ENCODE data around the gene KCNA2.

KCNA2 gene

GRCh38 chr1:110605901-110606656, at the start of gene KCNA2:
TSS of gene KCNA2 (minus strand) at chr1:110606358. CDS start at chr1:110604782, 1,576 bp downstream.
- DNase-seq: peak in 51 of 56 donors; percentile 30 to 88 (median 71)

DNA sequence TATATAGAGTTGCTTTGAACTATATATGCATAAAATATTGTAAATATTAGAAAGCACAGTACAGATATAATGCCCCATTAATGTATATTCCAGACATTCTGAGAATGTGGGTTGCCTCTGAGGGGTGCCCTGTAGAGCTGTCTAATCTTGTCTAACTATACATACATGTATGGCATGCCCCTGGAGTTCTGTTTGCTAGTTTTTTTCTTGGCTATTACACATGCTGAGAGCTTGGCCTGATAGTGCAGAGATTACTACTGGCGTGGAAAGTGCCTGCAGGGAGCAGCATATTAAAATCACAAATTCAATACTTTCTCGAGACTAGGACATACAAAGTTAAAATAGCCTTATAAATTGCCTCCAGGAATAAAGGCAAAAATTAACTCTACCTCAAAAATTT, 44.5 kb upstream of the KCNA2 start:
- DNase-seq: no peak

- DNase-seq: no peak
Measured at GRCh38 chr1:110648417-110648816, 42.3 kb upstream of the KCNA2 start.

- DNase-seq: no peak
Measured at GRCh38 chr1:110647254-110647891, 41.2 kb upstream of the KCNA2 start.

- no peak for DNase-seq
Measured at GRCh38 chr1:110645821-110646735, 39.9 kb upstream of the KCNA2 start.

GRCh38 chr1:110645211-110645610, 39.1 kb upstream of the KCNA2 start:
- no peak for DNase-seq

DNA sequence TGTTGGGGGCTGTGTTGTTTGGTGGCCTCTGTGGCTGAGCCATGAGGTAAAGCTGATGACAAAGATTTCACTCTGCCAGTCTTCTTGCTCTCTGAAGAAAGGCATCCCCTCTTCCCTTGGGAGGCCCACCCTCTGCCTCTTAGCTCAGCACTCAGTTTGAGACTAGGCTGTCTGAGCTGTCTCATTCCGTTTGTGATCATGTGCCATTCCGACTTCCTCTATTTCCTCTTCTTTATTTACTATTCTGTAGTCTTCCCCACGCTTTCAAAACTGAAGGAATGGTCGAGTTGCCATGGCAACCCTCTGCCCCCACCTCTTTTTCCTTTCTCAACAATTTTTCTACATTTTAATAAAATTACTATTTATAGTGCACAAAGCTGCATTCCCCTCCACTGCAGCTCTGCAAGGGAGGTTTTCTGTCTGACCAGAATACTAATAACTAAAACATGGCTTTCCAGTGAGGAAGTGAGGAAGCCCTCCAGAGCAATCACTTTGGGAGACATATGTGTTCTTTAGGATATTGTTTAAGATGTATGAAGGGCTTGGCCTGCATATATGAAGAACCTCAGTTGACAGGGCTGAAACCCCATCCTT, 37.8 kb upstream of the KCNA2 start:
- peak in 4 of 56 donors; percentile 9 to 24 (median 21) for DNase-seq

DNA sequence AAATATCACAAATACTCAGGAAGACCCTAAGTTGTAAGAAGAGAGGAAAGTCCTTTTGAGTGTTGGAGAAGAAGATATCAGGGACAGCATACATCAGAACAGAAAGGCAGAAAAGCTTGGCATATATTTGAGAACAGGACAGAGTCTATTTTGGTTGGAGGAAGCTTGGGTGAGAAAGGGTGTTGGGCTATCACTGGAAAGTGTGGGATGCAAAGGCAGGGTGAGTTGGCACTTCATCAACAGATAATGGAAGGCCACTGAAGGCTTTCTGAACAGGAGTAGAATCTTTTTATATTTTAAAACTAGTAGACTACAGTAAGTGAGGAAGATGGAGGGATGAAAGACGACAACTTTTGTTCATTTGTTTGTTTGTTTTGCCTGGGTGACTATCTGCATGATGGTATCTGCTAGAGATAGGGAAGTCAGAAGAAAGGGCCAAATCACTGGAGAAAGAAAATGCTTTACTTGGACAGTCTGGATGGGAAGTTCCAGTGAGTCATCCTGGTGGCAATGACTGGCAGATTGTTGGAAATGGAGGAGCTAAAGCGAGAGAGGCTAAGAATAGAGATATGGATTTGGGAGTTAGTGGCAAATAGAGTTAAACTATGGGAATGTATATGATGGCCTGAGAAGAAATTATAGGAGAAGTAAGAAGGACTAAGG, 33.7 kb upstream of the KCNA2 start:
- no peak for DNase-seq

GRCh38 chr1:110638556-110638955, 32.4 kb upstream of the KCNA2 start:
- DNase-seq: peak in 18 of 56 donors; percentile 16 to 75 (median 45)

DNA sequence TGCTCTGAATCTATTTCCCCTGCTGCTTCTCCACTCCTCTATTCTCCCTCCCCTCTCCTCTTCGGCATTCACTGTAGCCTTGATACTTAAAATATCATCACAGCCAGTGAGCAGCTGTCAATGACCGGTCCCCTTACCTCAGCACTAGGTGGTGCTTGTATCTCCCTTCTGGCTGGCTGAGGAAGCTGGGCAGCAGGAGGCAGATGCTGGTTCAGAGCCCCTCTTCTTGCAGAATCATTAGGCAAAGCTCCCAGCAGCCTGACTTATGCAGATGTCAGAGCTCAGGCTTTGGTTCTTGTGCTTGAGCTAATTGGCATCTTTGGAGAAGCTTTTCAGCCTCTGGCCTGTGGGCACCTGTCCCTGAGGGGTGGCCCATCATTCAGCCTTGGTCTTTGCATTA, 31.9 kb upstream of the KCNA2 start:
- DNase-seq: no peak

GRCh38 chr1:110637475-110637874, 31.3 kb upstream of the KCNA2 start:
- DNase-seq: peak in 1 of 56 donors; percentile 14

GRCh38 chr1:110636149-110636935, 30.2 kb upstream of the KCNA2 start:
- peak in 5 of 56 donors; percentile 14 to 48 (median 28) for DNase-seq

GRCh38 chr1:110635434-110635833, 29.3 kb upstream of the KCNA2 start:
- no peak for DNase-seq

GRCh38 chr1:110634455-110635311, 28.5 kb upstream of the KCNA2 start:
- peak in 29 of 56 donors; percentile 14 to 69 (median 36) for DNase-seq

- DNase-seq: no peak
Measured at GRCh38 chr1:110634086-110634454, 27.9 kb upstream of the KCNA2 start.

DNA sequence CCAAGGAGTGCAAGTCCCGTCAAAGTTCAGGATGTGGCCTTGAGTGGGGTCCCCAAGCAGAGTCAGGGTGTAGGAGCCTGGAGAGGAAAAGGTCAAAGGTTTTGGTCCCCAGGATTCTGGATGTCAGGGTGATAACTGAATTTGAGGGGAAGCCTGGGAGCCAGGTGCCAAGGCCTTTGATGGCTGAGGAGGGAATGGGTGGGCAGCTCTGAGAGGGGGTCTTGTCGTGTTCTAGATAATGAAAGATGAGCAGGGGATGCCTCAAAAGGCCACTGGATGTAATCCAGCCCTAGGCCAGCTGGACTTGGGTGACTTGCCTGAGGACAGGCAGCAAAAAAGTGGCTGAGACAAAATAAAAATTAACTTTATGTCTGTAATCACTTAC, 27.5 kb upstream of the KCNA2 start:
- no peak for DNase-seq

DNA sequence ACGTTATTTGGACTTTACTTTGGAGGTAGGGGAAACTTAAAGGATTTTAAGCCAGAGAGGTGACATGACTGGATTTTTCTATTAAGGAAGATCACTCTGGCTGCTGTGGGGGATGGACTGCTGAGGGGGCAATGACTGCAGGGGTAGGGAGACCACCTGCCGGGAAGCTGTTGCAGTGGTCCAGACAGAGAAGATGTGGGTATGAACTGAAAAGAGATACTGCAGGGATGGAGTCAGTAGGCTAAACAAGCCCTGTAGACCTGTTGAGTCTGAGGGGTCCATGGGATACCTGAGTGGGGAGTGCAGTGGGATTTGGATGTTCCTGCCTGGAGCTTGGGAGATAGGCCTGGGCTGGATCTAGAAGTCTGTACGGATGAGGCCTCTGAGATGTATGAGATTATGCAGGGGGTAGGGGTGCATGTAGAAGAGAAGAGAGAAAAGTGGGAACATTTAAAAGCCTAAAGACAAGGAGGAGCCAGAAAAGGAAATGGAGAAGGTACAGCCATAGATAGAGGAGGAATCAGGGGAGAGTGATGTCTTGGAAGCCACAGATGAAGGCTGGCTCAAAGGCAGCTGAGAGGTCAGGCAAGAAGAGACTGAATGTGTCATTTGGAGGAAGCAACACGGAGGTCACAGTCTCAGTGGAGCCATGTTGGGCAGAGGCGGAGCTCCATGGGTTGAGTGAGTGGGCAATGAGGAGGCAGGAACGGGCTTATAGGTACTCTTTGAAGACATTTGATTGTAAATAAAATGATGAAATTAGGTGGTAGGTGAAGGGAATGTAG, 25.9 kb upstream of the KCNA2 start:
- no peak for DNase-seq

Measured in nucleus accumbens (tissue), 56 donors.